HepG2 (cell line): ENCODE results near the gene SSBP4. TPM values are rescaled to one million over a fixed set of nuclear protein-coding genes. Genes with fewer than 3 reads are reported as not detected.
A peak's percentile ranks its signal among the peaks of the same experiment; 100 is the strongest.

Experiments
- BORCS8-MEF2B ChIP-seq: sonication (generic); formaldehyde crosslinking; IDR thresholded peaks from 2 replicates; pipeline ENCODE4 v1.8.0; 2022; ENCODE audit warnings: mild to moderate bottlenecking, missing genetic modification reagents
- CSRNP1 ChIP-seq: sonication (generic); formaldehyde crosslinking; IDR thresholded peaks from 2 replicates; pipeline ENCODE4 v1.8.1; 2023; ENCODE audit warnings: mild to moderate bottlenecking, missing genetic modification reagents
- FOXK1 ChIP-seq: sonication (generic); formaldehyde crosslinking; IDR thresholded peaks from 2 replicates; pipeline ENCODE4 v1.4.0; 2020; ENCODE audit warnings: low read depth, missing genetic modification reagents, borderline replicate concordance
- FOXK2 ChIP-seq: fragments of 450-650 bp; IDR thresholded peaks from 2 replicates; pipeline ENCODE4 v1.6.1; 2016
- GATAD2A ChIP-seq: IDR thresholded peaks from 2 replicates; pipeline ENCODE4 v1.6.1; 2016
- HOMEZ ChIP-seq: IDR thresholded peaks from 2 replicates; pipeline ENCODE4 v1.6.1; 2016; ENCODE audit warnings: low read depth
- KDM2A ChIP-seq: sonication (generic); formaldehyde crosslinking; IDR thresholded peaks from 2 replicates; pipeline ENCODE4 v1.4.0; 2020; ENCODE audit warnings: low read depth, missing genetic modification reagents, borderline replicate concordance
- LBX2 ChIP-seq: sonication (generic); formaldehyde crosslinking; IDR thresholded peaks from 2 replicates; pipeline ENCODE4 v1.5.0; 2020; ENCODE audit warnings: missing genetic modification reagents, mild to moderate bottlenecking, borderline replicate concordance
- MBD4 ChIP-seq: IDR thresholded peaks from 2 replicates; pipeline ENCODE4 v1.6.1; 2012; ENCODE audit warnings: low read length, inconsistent platforms, borderline replicate concordance
- MTA3 ChIP-seq: sonication (generic); formaldehyde crosslinking; IDR thresholded peaks from 2 replicates; pipeline ENCODE4 v1.4.0; 2020; ENCODE audit warnings: missing genetic modification reagents
- POLR2A ChIP-seq, 2 experiments: IDR thresholded peaks; 2 replicates each; pipeline ENCODE4 v1.6.1; 2011; ENCODE audit warnings: low read depth in 2 of 2, low read length in 2 of 2, mild to moderate bottlenecking in 1 of 2, moderate library complexity in 1 of 2; ENCODE audit not compliant: insufficient read depth in 1 of 2
- PREB ChIP-seq: sonication (generic); formaldehyde crosslinking; IDR thresholded peaks from 2 replicates; pipeline ENCODE4 v1.4.0; 2020; ENCODE audit warnings: missing genetic modification reagents
- SIX1 ChIP-seq: sonication (generic); formaldehyde crosslinking; IDR thresholded peaks from 2 replicates; pipeline ENCODE4 v1.4.0; 2020; ENCODE audit warnings: missing genetic modification reagents, borderline replicate concordance
- SMYD3 ChIP-seq: sonication (generic); formaldehyde crosslinking; IDR thresholded peaks from 2 replicates; pipeline ENCODE4 v1.8.1; 2023; ENCODE audit warnings: mild to moderate bottlenecking, missing genetic modification reagents
- SUZ12 ChIP-seq: fragments of 150-350 bp; IDR thresholded peaks from 2 replicates; pipeline ENCODE4 v1.6.1; 2014; ENCODE audit warnings: low read depth, low read length
- ZNF136 ChIP-seq: sonication (generic); formaldehyde crosslinking; IDR thresholded peaks from 2 replicates; pipeline ENCODE4 v1.8.1; 2022; ENCODE audit warnings: low read depth, mild to moderate bottlenecking, moderate library complexity, missing genetic modification reagents
- ZNF142 ChIP-seq: sonication (generic); formaldehyde crosslinking; IDR thresholded peaks from 2 replicates; pipeline ENCODE4 v1.4.0; 2020; ENCODE audit warnings: missing genetic modification reagents
- ZNF333 ChIP-seq: sonication (generic); formaldehyde crosslinking; IDR thresholded peaks from 2 replicates; pipeline ENCODE4 v1.4.0; 2020; ENCODE audit warnings: mild to moderate bottlenecking, missing genetic modification reagents, borderline replicate concordance
- ZNF460 ChIP-seq: sonication (generic); formaldehyde crosslinking; IDR thresholded peaks from 2 replicates; pipeline ENCODE4 v1.5.1; 2020; ENCODE audit warnings: missing genetic modification reagents, mild to moderate bottlenecking, borderline replicate concordance
- ZNF501 ChIP-seq: sonication (generic); formaldehyde crosslinking; IDR thresholded peaks from 2 replicates; pipeline ENCODE4 v1.5.1; 2020; ENCODE audit warnings: mild to moderate bottlenecking, moderate library complexity, missing genetic modification reagents
- polyA plus RNA-seq, 8 experiments: library from polyadenylated mRNA; depleted of rRNA in 3 of 8; stranded (reverse) in 7 of 8; unstranded in 1 of 8; fragments of >200 nt; fragmentation: Illumina TruSeq in 4 of 8; extraction: Trizol in 4 of 8; gene quantifications; 2 replicates each; pipeline versions ENCODE4 v1.2.1 to v1.2.3, GENCODE V29; 2011 to 2016; ENCODE audit warnings: low read depth in 4 of 8, missing spikeins in 1 of 8, mixed read lengths in 1 of 8; ENCODE audit not compliant: insufficient read depth in 1 of 8
- total RNA-seq, 5 experiments: library from RNA; depleted of rRNA; stranded (reverse); fragments of >200 nt; fragmentation: Illumina TruSeq; extraction: Trizol; gene quantifications; 2 replicates each; pipeline ENCODE4 v1.2.3, GENCODE V29; 2016; ENCODE audit warnings: low read depth in 1 of 5

The SSBP4 gene
- total and polyA plus RNA-seq, 2 of the 13 experiments (the other 11 are each of a cell fraction or from before 2014, with no cell fraction given): 20.8 to 39.5 TPM

GRCh38 chr19:18478545-18479311, 59.5 kb downstream of the SSBP4 start (continued):
- TF ChIP-seq BORCS8-MEF2B (CRISPR knock-in tag): peak; percentile 77; the same call in 1 of the 2 replicates
- TF ChIP-seq ZNF460 (CRISPR knock-in tag): no peak
- TF ChIP-seq SMYD3: no peak
- no peak for TF ChIP-seq FOXK2
- no peak for TF ChIP-seq LBX2 (CRISPR knock-in tag)
- no peak for TF ChIP-seq SUZ12
- TF ChIP-seq ZNF333 (CRISPR knock-in tag): no peak
- TF ChIP-seq PREB (CRISPR knock-in tag): no peak
- peak; percentile 97 for TF ChIP-seq GATAD2A
- peak; percentile 86 for TF ChIP-seq HOMEZ (CRISPR knock-in tag)
- TF ChIP-seq ZNF501: no peak; the same call in 1 of the 2 replicates
- no peak for TF ChIP-seq ZNF136
- TF ChIP-seq MBD4: no peak
- TF ChIP-seq ZNF142 (CRISPR knock-in tag): 0 out of 2 replicates have a peak, but pooled peaks have one; percentile 1
- TF ChIP-seq MTA3 (CRISPR knock-in tag): no peak
- TF ChIP-seq CSRNP1 (CRISPR knock-in tag): peak; percentile 82
- TF ChIP-seq POLR2A (IDR thresholded peaks at IDR 0.05; ENCODE audit: insufficient read depth in 1 of 2, low read depth in 2 of 2, low read length in 2 of 2): peak in 1 of 2 experiments; percentile 31; a peak in 2 of 4 replicates
- TF ChIP-seq SIX1 (CRISPR knock-in tag): peak; percentile 71; the same call in 1 of the 2 replicates
- TF ChIP-seq KDM2A: peak; percentile 77
- peak; percentile 94; the same call in 1 of the 2 replicates for TF ChIP-seq FOXK1 (CRISPR knock-in tag)
